ENCODE results near the gene ATP2A3.

DNA sequence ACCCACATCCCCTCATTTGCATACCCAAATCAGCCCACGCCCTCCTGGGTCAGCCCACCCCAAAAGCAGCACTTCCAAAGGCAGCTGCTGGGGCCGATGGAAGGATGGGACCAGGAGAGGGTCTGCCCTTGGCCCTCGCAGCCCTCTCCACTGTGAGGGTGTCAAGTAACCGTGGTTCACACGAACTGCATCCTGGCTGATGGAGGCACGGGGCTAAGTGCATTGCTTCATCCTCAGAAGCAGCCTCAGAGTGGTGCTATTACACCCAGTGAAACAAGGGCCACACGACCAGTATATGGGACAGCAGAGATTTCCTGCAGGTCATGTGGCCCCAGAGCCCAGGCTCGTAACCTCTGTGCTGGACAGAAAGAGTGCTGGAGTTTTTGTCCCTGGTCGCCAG lies 13.2 kb upstream of the ATP2A3 start:
- TF ChIP-seq POLR2A (IDR thresholded peaks at IDR 0.05; ENCODE audit: low read depth, low read length) (no peak), EZH2 (IDR thresholded peaks at IDR 0.05; ENCODE audit: borderline replicate concordance, low read depth, low read length, severe bottlenecking) (no peak)
- TF ChIP-seq, protein P1, sequence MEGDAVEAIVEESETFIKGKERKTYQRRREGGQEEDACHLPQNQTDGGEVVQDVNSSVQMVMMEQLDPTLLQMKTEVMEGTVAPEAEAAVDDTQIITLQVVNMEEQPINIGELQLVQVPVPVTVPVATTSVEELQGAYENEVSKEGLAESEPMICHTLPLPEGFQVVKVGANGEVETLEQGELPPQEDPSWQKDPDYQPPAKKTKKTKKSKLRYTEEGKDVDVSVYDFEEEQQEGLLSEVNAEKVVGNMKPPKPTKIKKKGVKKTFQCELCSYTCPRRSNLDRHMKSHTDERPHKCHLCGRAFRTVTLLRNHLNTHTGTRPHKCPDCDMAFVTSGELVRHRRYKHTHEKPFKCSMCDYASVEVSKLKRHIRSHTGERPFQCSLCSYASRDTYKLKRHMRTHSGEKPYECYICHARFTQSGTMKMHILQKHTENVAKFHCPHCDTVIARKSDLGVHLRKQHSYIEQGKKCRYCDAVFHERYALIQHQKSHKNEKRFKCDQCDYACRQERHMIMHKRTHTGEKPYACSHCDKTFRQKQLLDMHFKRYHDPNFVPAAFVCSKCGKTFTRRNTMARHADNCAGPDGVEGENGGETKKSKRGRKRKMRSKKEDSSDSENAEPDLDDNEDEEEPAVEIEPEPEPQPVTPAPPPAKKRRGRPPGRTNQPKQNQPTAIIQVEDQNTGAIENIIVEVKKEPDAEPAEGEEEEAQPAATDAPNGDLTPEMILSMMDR (IDR thresholded peaks at IDR 0.05; ENCODE audit: extremely low read depth in 1 of 2, insufficient read depth in 1 of 2, low read depth in 1 of 2, low read length in 2 of 2) = no peak
- TF ChIP-seq, protein P2, sequence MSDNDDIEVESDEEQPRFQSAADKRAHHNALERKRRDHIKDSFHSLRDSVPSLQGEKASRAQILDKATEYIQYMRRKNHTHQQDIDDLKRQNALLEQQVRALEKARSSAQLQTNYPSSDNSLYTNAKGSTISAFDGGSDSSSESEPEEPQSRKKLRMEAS (IDR thresholded peaks at IDR 0.05; ENCODE audit: insufficient read depth, insufficient read length) = no peak
